HG02981 (cell line): ENCODE data around the gene WNT4.

Source experiments
- ATAC-seq: cut with Tn5 transposase; IDR thresholded peaks from one replicate; pipeline ENCODE4 v1.9.1; 2021; ENCODE audit warnings: mild to moderate bottlenecking, moderate library complexity; ENCODE audit not compliant: unreplicated experiment

Gene WNT4

DNA sequence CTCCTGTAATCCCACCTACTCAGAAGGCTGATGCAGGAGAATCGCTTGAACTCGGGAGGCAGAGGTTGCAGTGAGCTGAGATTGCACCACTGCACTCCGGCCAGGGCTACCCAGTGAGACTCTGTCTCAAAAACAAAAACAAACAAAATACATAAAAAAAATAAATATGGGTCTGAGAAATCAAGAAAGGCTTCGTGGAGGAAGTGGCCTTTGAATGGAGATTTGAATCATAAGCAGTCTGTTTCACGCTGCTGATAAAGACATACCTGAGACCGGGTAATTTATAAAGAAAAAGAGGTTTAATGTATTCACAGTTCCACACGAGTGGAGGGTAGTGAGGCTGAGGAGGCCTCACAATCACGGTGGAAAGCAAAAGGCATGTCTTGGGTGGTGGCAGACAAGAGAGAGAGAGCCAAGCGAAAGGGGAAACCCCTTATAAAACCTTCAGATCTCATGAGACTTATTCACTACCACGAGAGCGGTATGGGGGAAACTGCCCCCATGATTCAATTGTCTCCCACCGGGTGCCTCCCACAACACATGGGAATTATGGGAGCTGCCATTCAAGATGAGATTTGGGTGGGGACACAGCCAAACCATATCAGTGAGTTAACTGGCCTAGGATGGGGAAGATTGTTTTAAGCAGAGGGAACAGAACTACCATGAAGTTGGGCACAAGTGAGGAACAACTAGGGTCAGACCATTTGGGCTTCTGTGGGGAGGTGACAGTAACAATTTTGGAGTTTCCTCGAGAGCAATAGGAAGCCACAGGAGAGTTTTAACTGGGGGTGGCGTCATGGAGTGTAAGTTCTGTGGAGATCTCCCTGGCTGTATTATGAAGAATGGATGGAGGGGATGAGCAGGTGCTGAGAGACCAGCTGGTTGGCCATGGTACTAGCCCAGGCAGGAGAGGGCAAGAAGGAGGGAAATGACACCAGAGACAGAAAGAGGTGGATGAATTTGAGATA, 22.2 kb upstream of the WNT4 start:
- no peak for ATAC-seq

- no peak for ATAC-seq
Observed at GRCh38 chr1:22163564-22163963, 20.7 kb upstream of the WNT4 start.

GRCh38 chr1:22163137-22163536, 20.2 kb upstream of the WNT4 start:
- no peak for ATAC-seq

- no peak for ATAC-seq
Observed at GRCh38 chr1:22159891-22160290, 17.0 kb upstream of the WNT4 start.

DNA sequence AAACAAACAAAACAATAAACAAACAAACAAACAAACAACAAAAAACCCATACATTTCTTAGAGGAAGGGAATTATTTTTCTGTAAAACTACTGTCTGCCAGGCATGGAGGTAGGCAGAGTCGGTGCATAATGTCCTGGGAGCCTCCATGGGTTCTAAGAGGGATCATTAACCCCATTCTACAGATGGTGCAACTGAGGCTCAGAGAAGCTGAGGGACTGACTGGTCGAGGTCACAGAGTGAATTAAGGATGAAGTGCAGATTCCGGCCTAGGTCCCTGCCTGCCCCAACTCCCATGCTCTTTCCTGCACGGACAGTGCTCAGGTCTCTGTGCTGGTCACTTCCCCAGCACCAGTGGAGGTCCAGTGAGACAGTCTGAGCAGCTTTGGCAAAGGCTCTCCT, 15.8 kb upstream of the WNT4 start:
- no peak for ATAC-seq

- no peak for ATAC-seq
Observed at GRCh38 chr1:22157359-22157966, 14.6 kb upstream of the WNT4 start.

GRCh38 chr1:22155517-22155916, 12.6 kb upstream of the WNT4 start:
- ATAC-seq, result no peak

- no peak for ATAC-seq
Observed at GRCh38 chr1:22154626-22155025, 11.7 kb upstream of the WNT4 start.

GRCh38 chr1:22153660-22154437, 11.0 kb upstream of the WNT4 start:
- no peak for ATAC-seq

DNA sequence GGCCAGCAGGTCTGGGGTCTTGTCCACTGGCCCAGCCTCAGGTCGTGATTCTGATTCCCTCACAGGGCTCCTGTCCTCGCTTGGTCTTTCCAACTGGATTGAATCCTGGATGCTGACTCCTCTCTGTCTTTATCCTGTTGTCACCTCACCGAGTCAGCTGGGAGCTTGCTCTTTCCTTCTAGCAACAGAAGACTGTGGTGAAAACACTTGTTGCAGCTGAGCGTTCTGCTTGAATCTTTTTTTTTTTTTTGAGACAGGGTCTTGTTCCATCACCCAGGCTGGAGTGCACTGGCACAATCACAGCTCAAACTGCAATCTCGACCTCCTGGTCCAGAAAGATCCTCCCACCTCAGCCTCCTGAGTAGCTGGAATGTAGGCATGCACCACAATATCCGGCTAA, 8.0 kb upstream of the WNT4 start:
- ATAC-seq, result no peak

DNA sequence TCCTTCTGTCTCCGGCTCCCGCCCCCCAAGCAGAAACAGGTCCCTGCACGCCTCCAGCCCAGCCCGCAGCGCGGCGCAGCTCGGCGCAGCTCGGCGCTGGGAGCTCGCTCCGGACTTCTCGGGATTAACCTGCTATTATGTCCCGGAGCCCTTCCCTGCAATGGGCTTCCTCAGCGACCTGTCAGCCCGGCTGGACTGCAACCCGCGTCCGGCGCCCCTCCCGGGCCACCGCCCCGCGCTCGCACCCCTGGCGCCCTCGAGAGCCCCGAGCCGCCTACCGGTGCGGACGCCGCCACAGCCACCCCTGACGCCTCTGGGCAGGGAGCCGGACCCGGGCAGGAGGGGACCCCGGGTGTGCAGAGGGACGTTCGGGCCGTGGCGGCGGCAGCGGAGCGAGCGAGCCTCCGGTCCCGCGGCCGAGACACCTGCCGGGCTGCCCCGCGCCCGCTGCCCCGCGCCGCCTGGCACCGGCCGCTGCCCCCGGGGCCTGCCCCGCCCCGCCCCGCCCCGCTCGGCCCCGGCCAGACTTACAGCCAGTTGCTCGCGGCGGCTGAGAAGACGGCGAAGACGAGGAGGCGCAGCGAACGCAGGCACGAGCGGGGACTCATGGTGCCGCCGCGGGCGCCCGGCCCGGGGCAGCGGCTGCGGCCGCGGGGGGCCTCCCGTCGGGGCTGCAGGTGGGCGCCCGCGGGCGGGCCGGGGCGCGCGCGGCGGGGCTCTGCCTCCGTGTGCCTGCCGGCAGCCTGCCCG, 407 bp downstream of the WNT4 start:
- ATAC-seq, result no peak

GRCh38 chr1:22141554-22142314, 1.2 kb downstream of the WNT4 start:
- no peak for ATAC-seq

DNA sequence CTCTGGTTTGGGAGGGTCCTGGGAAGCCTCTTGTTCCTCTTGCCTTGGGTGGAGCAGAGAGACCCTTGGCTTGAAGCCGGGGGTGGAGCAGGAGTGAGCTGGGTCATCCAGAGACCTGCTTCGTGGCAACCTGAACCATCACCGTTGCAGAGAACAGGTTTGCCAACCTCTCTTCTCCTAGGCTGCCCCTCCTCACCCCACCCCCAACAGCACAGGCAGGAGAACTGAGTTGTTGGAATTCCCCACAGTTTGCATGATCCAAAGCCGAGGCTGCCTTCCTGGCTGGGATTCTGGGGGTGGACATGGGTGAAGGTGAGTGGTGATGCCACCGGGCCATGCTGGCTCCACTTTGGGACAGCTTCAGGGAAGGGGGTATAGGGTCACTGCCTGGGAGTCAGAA, 2.2 kb downstream of the WNT4 start:
- no peak for ATAC-seq

DNA sequence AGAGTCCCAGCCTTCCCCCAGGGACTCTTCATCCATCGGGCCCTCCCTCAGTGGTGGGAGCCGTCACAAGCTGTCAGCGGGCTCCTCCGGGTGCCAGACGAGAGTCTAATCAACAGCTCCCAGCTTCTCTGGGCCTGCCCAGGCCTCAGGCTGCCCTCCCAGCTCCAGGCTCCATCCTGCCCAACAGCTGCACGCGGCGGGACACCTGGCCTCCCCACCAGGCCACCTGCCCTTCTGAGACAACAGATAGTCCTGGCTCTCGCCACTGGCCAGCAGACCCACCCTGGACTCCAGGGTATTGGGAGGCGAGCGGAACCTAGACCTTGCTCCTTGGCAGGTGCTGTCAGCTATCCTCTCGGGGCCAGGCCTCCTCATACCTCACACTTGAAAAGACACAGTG, 3.1 kb downstream of the WNT4 start:
- no peak for ATAC-seq

DNA sequence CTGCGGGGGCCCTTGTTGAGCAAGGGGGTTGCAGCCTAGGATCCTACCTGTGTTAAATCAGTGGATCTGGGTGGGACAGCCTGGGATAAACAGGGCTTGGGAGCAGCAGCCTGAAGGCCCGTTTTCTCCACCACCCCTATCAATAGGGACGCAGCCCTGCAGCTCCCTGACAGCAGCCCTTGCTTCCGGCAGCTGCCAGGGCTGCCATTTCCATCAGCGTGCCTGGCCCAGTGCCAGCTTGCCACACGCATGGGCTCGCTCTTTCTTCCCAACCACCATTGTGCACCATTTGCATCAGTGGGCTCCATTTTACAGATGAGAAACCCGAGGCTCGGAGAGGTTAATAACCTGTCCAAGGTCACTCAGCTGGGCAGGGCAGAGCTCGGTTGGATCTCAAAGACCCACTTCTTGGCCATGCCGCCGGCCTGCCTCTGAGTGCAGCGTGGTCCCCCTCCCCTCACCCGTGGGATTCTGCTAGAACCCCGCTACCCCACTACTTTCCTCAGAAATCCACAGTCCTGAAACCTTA, 3.8 kb downstream of the WNT4 start:
- no peak for ATAC-seq

- no peak for ATAC-seq
Observed at GRCh38 chr1:22137004-22137720, 5.7 kb downstream of the WNT4 start.

DNA sequence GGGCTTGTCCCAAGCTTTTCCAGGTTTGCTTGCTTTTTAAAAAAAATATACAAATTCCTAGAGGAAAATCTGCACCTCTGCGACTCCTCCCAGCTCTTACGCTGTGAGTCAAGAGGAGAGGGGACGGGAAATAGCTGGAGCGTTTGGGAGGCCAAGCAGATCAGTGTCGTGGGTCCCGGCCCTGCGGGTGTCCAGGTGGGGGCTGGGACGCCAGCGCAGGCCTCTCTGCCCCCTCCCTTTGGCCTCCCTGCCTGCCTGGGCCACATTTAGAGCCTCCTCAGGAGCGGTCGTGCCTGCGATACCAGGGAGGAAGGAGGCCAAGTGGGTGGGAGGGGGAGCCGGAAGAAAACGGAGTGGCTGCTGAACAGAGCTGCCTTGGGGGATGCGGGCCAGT, 9.0 kb downstream of the WNT4 start:
- ATAC-seq, result no peak

DNA sequence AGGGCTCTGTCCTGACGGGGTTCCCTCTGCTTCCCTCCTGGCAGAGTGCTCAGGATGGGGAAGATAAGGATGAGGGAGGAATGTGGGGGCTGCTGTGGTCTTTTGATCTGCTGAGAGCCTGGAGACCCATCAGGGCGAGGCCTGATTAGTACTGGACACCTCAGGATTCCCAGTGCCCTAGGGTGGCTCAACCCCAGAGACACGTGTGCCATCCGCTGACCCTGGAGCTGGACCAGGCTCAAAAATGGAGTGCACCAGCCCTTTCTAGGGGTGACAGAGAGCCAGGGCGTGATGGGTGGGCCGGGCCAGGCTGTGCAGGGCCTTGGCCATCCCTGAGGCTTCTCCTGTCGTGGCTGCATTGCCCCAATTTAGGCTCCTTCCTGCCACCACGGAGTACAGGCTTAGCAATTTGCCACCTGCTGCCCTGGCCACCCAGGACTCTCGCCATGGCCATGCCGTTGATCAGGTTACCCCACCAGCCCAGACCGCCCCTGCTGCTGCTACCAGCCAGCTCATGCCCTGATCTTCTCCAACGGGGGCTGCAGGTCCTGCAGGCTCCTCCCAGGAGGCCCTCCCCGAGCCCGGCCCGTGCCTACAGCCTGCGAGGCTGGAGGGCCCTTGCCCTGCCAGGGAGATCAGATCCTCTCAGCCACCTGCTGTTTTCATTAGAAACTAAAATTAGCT, 9.5 kb downstream of the WNT4 start:
- no peak for ATAC-seq
